Nephron (organoid): ENCODE data around the gene OR14A2.

Experiments
- H3K27ac Mint-ChIP-seq, 3 experiments: 2 replicates each; pipeline ENCODE4 v1.8.0; 2020; ENCODE audit warnings: mixed read lengths in 3 of 3, mild to moderate bottlenecking in 2 of 3, moderate library complexity in 1 of 3
- H3K27me3 Mint-ChIP-seq: 2 replicates; pipeline ENCODE4 v1.8.0; 2021; ENCODE audit warnings: low read depth, mild to moderate bottlenecking, moderate library complexity, mixed read lengths
- H3K36me3 Mint-ChIP-seq: 2 replicates; pipeline ENCODE4 v1.8.0; 2020; ENCODE audit warnings: low read depth, mixed read lengths
- H3K4me1 Mint-ChIP-seq: 2 replicates; pipeline ENCODE4 v1.8.0; 2020; ENCODE audit warnings: mixed read lengths
- H3K4me3 Mint-ChIP-seq, 3 experiments: 2 replicates each; pipeline ENCODE4 v1.8.0; 2020; ENCODE audit warnings: mild to moderate bottlenecking in 3 of 3, mixed read lengths in 3 of 3, moderate library complexity in 2 of 3
- H3K9me3 Mint-ChIP-seq: 2 replicates; pipeline ENCODE4 v1.8.0; 2020; ENCODE audit warnings: mixed read lengths
- CTCF ChIP-seq, 3 experiments: fragments of 200-600 bp; sonication (generic); IDR thresholded peaks; one replicate each; pipeline ENCODE4 v1.5.0; 2021; ENCODE audit warnings: antibody characterized with exemption in 3 of 3; ENCODE audit not compliant: unreplicated experiment in 3 of 3

OR14A2 gene

GRCh38 chr1:247680171-247680570 lies 67.8 kb downstream of the OR14A2 start:
- no peaks in the 10 kb centered on the region for H3K4me1 Mint-ChIP-seq
- H3K27ac Mint-ChIP-seq: no peak overlapping the region
- no peaks in the 10 kb centered on the region for H3K9me3 Mint-ChIP-seq
- no peak for TF ChIP-seq CTCF (IDR thresholded peaks at IDR 0.05; ENCODE audit: unreplicated experiment in 3 of 3)
- H3K27me3 Mint-ChIP-seq: no peaks in the 10 kb centered on the region
- no peaks in the 10 kb centered on the region for H3K36me3 Mint-ChIP-seq
- H3K4me3 Mint-ChIP-seq: no peak overlapping the region

- no peak within 1 kb of the TSS for H3K4me3 Mint-ChIP-seq
- no peaks in the 10 kb centered on the region for H3K27me3 Mint-ChIP-seq
- TF ChIP-seq CTCF (IDR thresholded peaks at IDR 0.05; ENCODE audit: unreplicated experiment in 3 of 3): no peak
- H3K9me3 Mint-ChIP-seq: no peaks in the 10 kb centered on the region
- H3K27ac Mint-ChIP-seq: no peak within 1 kb of the TSS
- H3K4me1 Mint-ChIP-seq: no peaks in the 10 kb centered on the region
- no peaks in the 10 kb centered on the region for H3K36me3 Mint-ChIP-seq
Observed at GRCh38 chr1:247679639-247680038, 68.3 kb downstream of the OR14A2 start, which contains the start of gene OR13G1. Gene OR13G1, minus strand, starts transcription at chr1:247679739. Its CDS starts 6,698 bp downstream, at chr1:247673041.
